Activated T-cell treated with anti-CD3 and anti-CD28 coated beads for 24 hours (primary cell): ENCODE measurements around the gene COX14.

Source experiments
- DNase-seq: peaks from one replicate; pipeline ENCODE4 v3.0.0-alpha.2; 2020; ENCODE audit warnings: low read depth

The COX14 gene

GRCh38 chr12:50084775-50085614, 27.0 kb upstream of the COX14 start, which contains the start of gene SMARCD1:
Gene SMARCD1, plus strand, starts transcription at chr12:50085342. Its CDS starts 28 bp downstream, at chr12:50085370.
- peak; percentile 84 for DNase-seq

GRCh38 chr12:50085615-50086072, 26.4 kb upstream of the COX14 start:
- no peak for DNase-seq

DNA sequence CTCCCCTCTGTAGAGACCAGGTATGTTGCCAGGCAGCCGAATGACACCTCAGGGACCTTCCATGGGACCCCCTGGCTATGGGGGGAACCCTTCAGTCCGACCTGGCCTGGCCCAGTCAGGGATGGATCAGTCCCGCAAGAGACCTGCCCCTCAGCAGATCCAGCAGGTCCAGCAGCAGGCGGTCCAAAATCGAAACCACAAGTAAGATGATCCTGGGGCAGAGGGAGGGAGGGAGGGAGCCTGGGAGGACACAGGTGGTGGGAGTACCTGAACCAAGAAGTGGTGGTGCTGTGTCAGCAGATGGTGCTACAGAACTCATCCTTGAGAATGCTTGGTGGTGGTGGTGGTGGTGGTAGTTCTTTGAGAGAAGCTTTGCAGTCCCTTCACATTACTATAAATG, 25.9 kb upstream of the COX14 start:
- no peak for DNase-seq

DNA sequence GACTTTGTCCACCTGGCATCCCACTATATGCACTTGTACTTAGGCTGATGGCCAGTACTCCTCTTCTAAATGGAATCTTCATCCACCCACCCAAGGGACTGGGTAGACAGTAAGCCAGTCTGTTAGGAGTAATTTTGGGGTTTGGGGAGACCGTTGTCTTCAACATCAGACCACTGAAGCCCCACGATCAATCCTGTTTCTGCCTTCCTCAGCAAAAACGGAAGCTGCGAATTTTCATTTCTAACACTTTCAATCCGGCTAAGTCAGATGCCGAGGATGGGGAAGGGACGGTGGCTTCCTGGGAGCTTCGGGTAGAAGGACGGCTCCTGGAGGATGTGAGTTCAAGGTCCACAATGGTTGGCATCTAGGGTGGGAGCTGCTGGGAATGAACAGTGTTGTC, 24.9 kb upstream of the COX14 start:
- no peak for DNase-seq

DNA sequence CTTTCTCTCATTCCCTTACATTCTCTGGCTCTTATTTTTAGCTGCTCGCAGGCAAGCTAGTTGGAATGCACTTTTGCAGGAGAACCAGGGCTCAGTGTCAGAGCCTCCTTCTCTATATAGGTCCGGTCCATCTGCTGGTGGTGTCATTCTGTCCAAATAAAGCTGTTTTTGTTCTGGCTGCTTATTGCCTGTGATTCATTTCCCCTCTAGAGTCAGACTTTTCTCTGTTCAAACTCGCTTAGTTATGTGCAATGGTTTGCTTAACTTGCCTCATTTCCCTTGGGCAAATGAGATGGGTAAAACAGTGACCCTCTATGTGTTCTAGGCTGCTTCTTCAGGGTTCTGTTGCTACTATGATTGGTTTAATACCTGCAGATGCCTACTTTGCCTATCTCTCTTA, 24.0 kb upstream of the COX14 start:
- no peak for DNase-seq

GRCh38 chr12:50088577-50089335, 23.3 kb upstream of the COX14 start:
- peak; percentile 56 for DNase-seq

DNA sequence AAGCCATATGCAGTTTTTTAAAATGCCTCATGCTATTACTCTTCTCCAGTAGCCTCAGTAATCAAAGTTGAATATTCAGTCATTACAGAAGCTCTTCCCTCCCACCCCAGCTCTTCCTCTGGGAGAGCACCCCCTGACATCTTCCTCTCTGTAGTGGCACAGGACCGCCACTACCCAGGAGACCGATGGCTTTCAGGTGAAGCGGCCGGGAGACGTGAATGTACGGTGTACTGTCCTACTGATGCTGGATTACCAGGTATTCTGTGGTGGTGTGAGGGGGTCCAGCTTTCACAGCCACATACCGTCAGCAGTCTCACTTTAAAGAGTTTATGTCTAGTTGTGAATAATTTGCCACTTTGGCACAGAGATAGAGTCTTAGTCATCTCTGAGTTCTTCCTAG, 22.3 kb upstream of the COX14 start:
- DNase-seq: no peak

- DNase-seq: no peak
Observed at GRCh38 chr12:50090391-50090790, 21.6 kb upstream of the COX14 start.

GRCh38 chr12:50097952-50098351, 14.1 kb upstream of the COX14 start:
- DNase-seq: no peak

- no peak for DNase-seq
Observed at GRCh38 chr12:50099302-50100008, 12.6 kb upstream of the COX14 start.

DNA sequence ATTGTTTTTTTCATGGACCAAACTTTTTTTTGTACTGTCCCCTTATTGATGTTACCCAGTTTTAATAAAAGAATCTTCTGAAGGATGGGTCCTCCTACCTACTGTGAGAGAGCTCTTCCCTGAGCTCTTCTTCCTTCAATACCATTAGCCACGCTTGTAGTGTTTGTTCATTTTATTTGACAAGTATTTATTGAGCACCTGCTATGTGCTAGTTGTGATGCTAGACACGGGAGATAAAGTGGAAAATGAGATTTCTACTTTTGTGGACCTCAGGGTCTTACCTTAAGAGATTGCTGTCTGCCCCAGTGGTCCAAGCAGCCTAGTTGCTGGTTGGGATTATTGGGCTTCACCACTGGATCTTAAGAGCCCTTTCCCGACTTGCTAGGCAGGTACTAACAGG, 11.5 kb upstream of the COX14 start:
- DNase-seq: no peak

GRCh38 chr12:50101663-50102062, 10.4 kb upstream of the COX14 start:
- no peak for DNase-seq

DNA sequence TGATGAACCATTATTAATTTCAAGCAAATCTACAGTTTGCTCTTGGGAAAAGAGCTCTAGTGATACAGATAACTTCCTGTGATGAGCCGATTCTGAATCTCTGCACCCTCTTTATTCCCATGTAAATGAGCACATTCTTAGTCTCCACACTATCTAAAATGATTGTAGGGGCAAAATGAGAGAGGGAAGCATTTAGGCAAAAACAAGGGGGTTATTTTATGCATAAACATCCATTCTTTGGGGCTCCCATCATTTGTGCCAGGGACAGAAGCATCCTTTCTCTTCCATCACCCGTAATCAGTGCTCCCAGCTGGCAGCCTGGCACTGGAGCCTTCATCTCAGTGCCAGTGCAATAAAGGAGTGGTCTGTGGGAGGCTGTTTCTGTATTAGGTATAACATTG, 9.9 kb upstream of the COX14 start:
- DNase-seq: no peak

DNA sequence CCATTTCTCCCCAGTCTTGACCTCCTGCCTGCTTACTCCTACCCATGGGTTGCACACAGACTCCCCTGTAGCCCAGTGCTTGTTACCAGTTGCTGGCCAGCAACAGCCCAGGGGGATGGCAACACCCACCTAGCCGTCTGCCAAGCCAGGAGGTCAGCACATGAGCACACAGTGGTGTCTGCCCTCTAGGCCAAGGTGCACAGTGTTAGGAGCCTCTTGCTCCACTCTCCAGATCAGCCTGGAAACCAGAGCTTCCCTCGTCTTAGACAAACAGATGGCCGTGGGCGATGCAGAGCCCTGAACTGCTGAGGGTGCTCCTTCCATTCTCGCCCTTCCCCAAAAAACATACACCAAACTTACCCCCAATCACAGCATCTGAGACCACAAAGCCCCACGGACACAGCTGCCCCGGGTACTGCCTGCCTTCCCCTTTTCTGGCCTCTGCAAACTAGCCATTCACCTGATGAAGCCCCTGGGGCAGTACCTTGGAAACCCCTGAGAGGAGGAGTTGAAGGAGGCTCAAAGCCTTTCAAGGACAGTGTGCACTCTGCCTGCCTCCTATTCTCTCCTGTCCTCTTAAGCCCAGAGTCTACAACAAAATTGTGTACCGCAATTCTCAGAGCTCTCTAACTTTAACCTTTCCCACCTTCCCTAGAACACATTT, 9.3 kb upstream of the COX14 start:
- DNase-seq: no peak

DNA sequence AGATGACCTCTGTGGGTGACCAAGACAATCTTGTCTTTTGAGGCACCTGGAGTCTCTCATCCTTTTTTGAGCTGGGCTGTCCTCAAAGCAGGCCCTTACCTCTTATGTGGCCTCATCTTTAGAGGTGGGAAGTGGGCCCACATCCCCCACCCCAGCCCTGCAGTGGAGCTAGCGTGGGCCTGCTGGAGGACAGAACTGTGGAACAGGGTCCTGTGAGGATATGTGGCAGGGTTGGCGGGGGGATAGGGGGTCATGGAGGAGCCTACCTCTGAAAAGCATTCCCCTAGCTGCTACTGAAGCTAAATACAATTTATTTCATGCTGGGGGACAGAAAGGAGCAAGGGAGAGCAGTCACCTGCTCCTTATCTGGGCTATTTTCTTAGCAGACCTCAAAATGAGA, 8.7 kb upstream of the COX14 start:
- DNase-seq: no peak

- peak; percentile 19 for DNase-seq
Observed at GRCh38 chr12:50103767-50104321, 8.2 kb upstream of the COX14 start, which contains the start of gene GPD1. Gene GPD1, plus strand, starts transcription at chr12:50104008. Its CDS starts 43 bp downstream, at chr12:50104051.

GRCh38 chr12:50104417-50105366, 7.3 kb upstream of the COX14 start:
- DNase-seq: no peak

- DNase-seq: no peak
Observed at GRCh38 chr12:50105913-50106450, 6.1 kb upstream of the COX14 start.

GRCh38 chr12:50106907-50107306, 5.1 kb upstream of the COX14 start:
- no peak for DNase-seq
